WTC11 (cell line): ENCODE results near the gene KDF1. TPM values are rescaled to one million over a fixed set of nuclear protein-coding genes. Genes with fewer than 3 reads are reported as not detected.

Source experiments
- ATAC-seq: fragments of 200-7000 bp; cut with Tn5 transposase; 2 replicates; pipeline ENCODE4 v1.10.0; 2021; ENCODE audit warnings: mild to moderate bottlenecking, moderate library complexity
- CTCF ChIA-PET: fragments of 300-600 bp; sonication (Branson Sonifier 250); formaldehyde crosslinking; loops from one replicate; lab custom pipeline; 2021; ENCODE audit warnings: antibody characterized with exemption; lab: Charles Lee
- POLR2A ChIA-PET: fragments of 350-600 bp; sonication (Branson Sonifier 250); formaldehyde crosslinking; loops from one replicate; lab custom pipeline; 2021; ENCODE audit warnings: antibody characterized with exemption; lab: Charles Lee
- DNase-seq: peaks from one replicate; pipeline ENCODE4 v3.0.0; 2021; ENCODE audit warnings: low spot score
- H3K27ac Mint-ChIP-seq: 2 replicates; pipeline ENCODE4 v1.8.0; 2021; ENCODE audit warnings: mixed read lengths
- H3K27me3 Mint-ChIP-seq: 2 replicates; pipeline ENCODE4 v1.8.0; 2021; ENCODE audit warnings: low read depth, mild to moderate bottlenecking, moderate library complexity, mixed read lengths
- H3K36me3 Mint-ChIP-seq: 2 replicates; pipeline ENCODE4 v1.8.0; 2021; ENCODE audit warnings: mixed read lengths
- H3K4me1 Mint-ChIP-seq: 2 replicates; pipeline ENCODE4 v1.8.0; 2022; ENCODE audit warnings: mixed read lengths
- H3K4me3 Mint-ChIP-seq: 2 replicates; pipeline ENCODE4 v1.8.0; 2021; ENCODE audit warnings: mild to moderate bottlenecking, moderate library complexity, mixed read lengths
- H3K9me3 Mint-ChIP-seq: 2 replicates; pipeline ENCODE4 v1.8.0; 2021; ENCODE audit warnings: mixed read lengths
- CBFB ChIP-seq: sonication (generic); formaldehyde crosslinking; IDR thresholded peaks from 2 replicates; pipeline ENCODE4 v1.8.1; 2022; ENCODE audit warnings: mild to moderate bottlenecking, low read depth, missing genetic modification reagents
- CDX4 ChIP-seq: fragments of 250-450 bp; sonication (Bioruptor Pico); IDR thresholded peaks from 2 replicates; pipeline ENCODE4 v1.9.0; 2021; ENCODE audit warnings: moderate library complexity, mild to moderate bottlenecking, inconsistent platforms, borderline replicate concordance
- CREM ChIP-seq: sonication (generic); formaldehyde crosslinking; IDR thresholded peaks from 2 replicates; pipeline ENCODE4 v1.8.1; 2022; ENCODE audit warnings: mild to moderate bottlenecking, missing genetic modification reagents, moderate library complexity
- E2F1 ChIP-seq: sonication (generic); formaldehyde crosslinking; IDR thresholded peaks from 2 replicates; pipeline ENCODE4 v1.8.0; 2022; ENCODE audit warnings: mild to moderate bottlenecking, missing genetic modification reagents
- ELF4 ChIP-seq: sonication (generic); formaldehyde crosslinking; IDR thresholded peaks from 2 replicates; pipeline ENCODE4 v1.8.1; 2022; ENCODE audit warnings: low read depth, mild to moderate bottlenecking, moderate library complexity, missing genetic modification reagents
- EMX1 ChIP-seq: fragments of 250-450 bp; sonication (Bioruptor Pico); IDR thresholded peaks from 2 replicates; pipeline ENCODE4 v1.8.0; 2021; ENCODE audit warnings: mild to moderate bottlenecking
- ETV6 ChIP-seq: sonication (generic); formaldehyde crosslinking; IDR thresholded peaks from 2 replicates; pipeline ENCODE4 v1.8.1; 2022; ENCODE audit warnings: mild to moderate bottlenecking, missing genetic modification reagents
- FOXP1 ChIP-seq: sonication (generic); formaldehyde crosslinking; IDR thresholded peaks from 2 replicates; pipeline ENCODE4 v1.8.0; 2022; ENCODE audit warnings: missing genetic modification reagents, mild to moderate bottlenecking, moderate library complexity, borderline replicate concordance
- HMGA2 ChIP-seq: fragments of 250-450 bp; sonication (Bioruptor Pico); IDR thresholded peaks from 2 replicates; pipeline ENCODE4 v1.4.0; 2021; ENCODE audit warnings: mild to moderate bottlenecking, moderate library complexity
- HMGXB4 ChIP-seq: sonication (generic); formaldehyde crosslinking; IDR thresholded peaks from 2 replicates; pipeline ENCODE4 v1.8.1; 2023; ENCODE audit warnings: mild to moderate bottlenecking, moderate library complexity, missing genetic modification reagents
- JAZF1 ChIP-seq: fragments of 250-450 bp; sonication (Bioruptor Pico); IDR thresholded peaks from 2 replicates; pipeline ENCODE4 v1.9.0; 2021; ENCODE audit warnings: moderate library complexity, mild to moderate bottlenecking, inconsistent platforms
- MLX ChIP-seq: sonication (generic); formaldehyde crosslinking; IDR thresholded peaks from 2 replicates; pipeline ENCODE4 v1.8.1; 2023; ENCODE audit warnings: mild to moderate bottlenecking, missing genetic modification reagents, moderate library complexity
- MXD4 ChIP-seq: fragments of 250-450 bp; sonication (Bioruptor Pico); IDR thresholded peaks from 2 replicates; pipeline ENCODE4 v1.8.0; 2021; ENCODE audit warnings: mild to moderate bottlenecking, moderate library complexity, borderline replicate concordance
- MYBL2 ChIP-seq: sonication (generic); formaldehyde crosslinking; IDR thresholded peaks from 2 replicates; pipeline ENCODE4 v1.8.1; 2023; ENCODE audit warnings: mild to moderate bottlenecking, moderate library complexity, missing genetic modification reagents
- NFYB ChIP-seq: sonication (generic); formaldehyde crosslinking; conservative IDR thresholded peaks from 2 replicates; pipeline ENCODE4 v1.8.0; 2022; ENCODE audit warnings: low read depth, missing genetic modification reagents
- PRDM15 ChIP-seq: sonication (generic); formaldehyde crosslinking; IDR thresholded peaks from 2 replicates; pipeline ENCODE4 v1.8.0; 2022; ENCODE audit warnings: missing genetic modification reagents
- SMAD3 ChIP-seq: sonication (generic); formaldehyde crosslinking; IDR thresholded peaks from 2 replicates; pipeline ENCODE4 v1.8.0; 2022; ENCODE audit warnings: missing genetic modification reagents, mild to moderate bottlenecking, borderline replicate concordance
- SOX15 ChIP-seq: fragments of 250-450 bp; sonication (Bioruptor Pico); IDR thresholded peaks from 2 replicates; pipeline ENCODE4 v1.9.0; 2021; ENCODE audit warnings: mild to moderate bottlenecking
- ZNF317 ChIP-seq: sonication (generic); formaldehyde crosslinking; IDR thresholded peaks from 2 replicates; pipeline ENCODE4 v1.8.1; 2023; ENCODE audit warnings: low read depth, mild to moderate bottlenecking, moderate library complexity, missing genetic modification reagents, borderline replicate concordance
- total RNA-seq: library from RNA; stranded (reverse); gene quantifications from 3 replicates; pipeline ENCODE4 v1.2.3, GENCODE V29; 2021
- TF ChIP-seq, protein P1 (sequence below): sonication (generic); formaldehyde crosslinking; IDR thresholded peaks from 2 replicates; pipeline ENCODE4 v1.8.1; 2022; ENCODE audit warnings: low read depth, mild to moderate bottlenecking, moderate library complexity, missing genetic modification reagents, borderline replicate concordance
- TF ChIP-seq, protein P2 (sequence below): sonication (generic); formaldehyde crosslinking; IDR thresholded peaks from 2 replicates; pipeline ENCODE4 v1.8.1; 2023; ENCODE audit warnings: mild to moderate bottlenecking, missing genetic modification reagents, moderate library complexity

KDF1 gene
- total RNA-seq, 1 experiment from 2014 or later = 19.0 TPM

DNA sequence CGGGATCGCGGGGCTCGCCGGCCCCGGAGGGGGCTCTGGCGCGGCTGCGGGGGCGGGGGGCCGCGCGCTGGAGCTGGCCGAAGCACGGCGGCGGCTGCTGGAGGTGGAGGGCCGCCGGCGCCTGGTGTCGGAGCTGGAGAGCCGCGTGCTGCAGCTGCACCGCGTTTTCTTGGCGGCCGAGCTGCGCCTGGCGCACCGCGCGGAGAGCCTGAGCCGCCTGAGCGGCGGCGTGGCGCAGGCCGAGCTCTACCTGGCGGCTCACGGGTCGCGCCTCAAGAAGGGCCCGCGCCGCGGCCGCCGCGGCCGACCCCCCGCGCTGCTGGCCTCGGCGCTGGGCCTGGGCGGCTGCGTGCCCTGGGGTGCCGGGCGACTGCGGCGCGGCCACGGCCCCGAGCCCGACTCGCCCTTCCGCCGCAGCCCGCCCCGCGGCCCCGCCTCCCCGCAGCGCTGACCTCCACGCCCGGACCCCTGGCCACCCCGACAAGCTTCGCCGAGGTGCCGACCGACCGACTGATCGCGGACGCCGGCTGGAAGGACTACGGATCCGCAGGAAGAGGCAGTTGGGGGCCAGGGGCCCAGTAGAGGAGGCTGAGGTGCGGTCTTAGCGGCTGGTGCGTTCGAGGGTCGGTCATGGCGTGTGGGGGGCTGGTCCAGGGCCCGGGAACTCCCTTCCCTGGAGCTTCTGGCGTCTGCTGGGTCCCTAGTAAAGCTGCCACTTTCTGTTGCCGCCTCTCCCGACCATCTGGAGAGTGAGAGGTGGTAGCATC, 33.9 kb upstream of the KDF1 start:
- no peaks in the 10 kb centered on the region for H3K9me3 Mint-ChIP-seq
- ATAC-seq (no peak), DNase-seq (no peak)
- peaks cover 11% of the 10 kb centered on the region for H3K36me3 Mint-ChIP-seq
- CTCF ChIA-PET = interaction anchor here (0.7 to 9.2 kb wide), 13 partner anchors 10 to 115 kb away, joined by 3 to 190 read pairs (median 5); partner anchors contain the start of genes KDF1 and TENT5B
- H3K4me1 Mint-ChIP-seq = peaks cover 65% of the 10 kb centered on the region
- POLR2A ChIA-PET = interaction anchor here (0.9 to 3.2 kb wide), 13 partner anchors 10 to 240 kb away, joined by 3 to 43 read pairs (median 7); partner anchors contain the start of gene TENT5B
- no peak overlapping the region for H3K27ac Mint-ChIP-seq
- peaks cover 26% of the 10 kb centered on the region for H3K27me3 Mint-ChIP-seq
- H3K4me3 Mint-ChIP-seq = peak overlapping the region; percentile 81
- no peak for TF ChIP-seq CBFB (CRISPR knock-in tag)
- TF ChIP-seq ETV6 (CRISPR knock-in tag) = 0 out of 2 replicates have a peak, but pooled peaks have one; percentile 54
- TF ChIP-seq HMGXB4 (CRISPR knock-in tag) = 0 out of 2 replicates have a peak, but pooled peaks have one; percentile 36
- TF ChIP-seq FOXP1 = peak; percentile 40; the same call in 1 of the 2 replicates

DNA sequence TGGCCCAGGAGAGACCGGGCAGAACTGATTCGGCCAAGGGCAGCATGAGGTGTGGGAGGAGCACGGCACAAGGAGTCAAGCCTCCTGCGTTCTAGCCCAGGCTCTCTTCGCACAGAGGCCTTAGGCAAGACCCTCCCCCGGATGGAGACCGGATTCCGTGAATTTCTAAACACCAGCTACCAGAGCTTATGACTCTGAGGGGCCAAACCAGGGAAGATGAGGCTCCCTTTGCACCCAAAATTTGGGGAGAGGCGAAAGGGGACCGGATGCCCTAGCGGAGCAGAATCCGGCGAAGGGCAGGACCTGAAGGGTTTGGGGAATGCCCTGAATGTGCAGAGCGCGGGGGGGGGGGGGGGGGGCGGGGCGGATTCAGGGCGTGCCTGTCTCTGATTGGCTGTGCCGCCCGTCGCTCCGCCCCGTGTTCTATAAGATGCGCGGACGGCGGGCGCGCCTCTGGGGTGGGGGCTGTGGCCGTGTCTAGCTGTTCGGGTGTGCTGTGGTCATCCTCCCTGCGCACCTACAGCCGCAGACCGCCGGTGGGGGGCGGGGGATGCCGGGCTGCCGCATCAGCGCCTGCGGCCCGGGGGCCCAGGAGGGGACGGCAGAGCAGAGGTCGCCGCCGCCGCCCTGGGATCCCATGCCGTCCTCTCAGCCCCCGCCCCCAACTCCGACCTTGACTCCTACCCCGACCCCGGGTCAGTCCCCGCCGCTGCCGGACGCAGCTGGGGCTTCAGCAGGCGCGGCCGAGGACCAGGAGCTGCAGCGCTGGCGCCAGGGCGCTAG, 33.2 kb upstream of the KDF1 start, which contains the start of gene TRNP1:
TRNP1 (plus strand) TSS at position 456 of the 783 bp plus-strand sequence; CDS start at position 551, 95 bp downstream.
- Mint-ChIP-seq H3K36me3 (peaks cover 11% of the 10 kb centered on the region), H3K27ac (peak within 1 kb of the TSS; percentile 97), H3K9me3 (no peaks in the 10 kb centered on the region), H3K4me1 (peaks cover 57% of the 10 kb centered on the region), H3K27me3 (peaks cover 26% of the 10 kb centered on the region), H3K4me3 (peak within 1 kb of the TSS; percentile 81)
- peak; percentile 58 for ATAC-seq
- ChIA-PET POLR2A (interaction anchor here (0.7 to 3.2 kb wide), 13 partner anchors 11 to 301 kb away, joined by 3 to 43 read pairs (median 7); partner anchors contain the start of gene TENT5B), CTCF (interaction anchor here (0.6 to 9.2 kb wide), 13 partner anchors 11 to 233 kb away, joined by 3 to 190 read pairs (median 4); partner anchors contain the start of genes KDF1 and TENT5B)
- peak; percentile 86 for DNase-seq
- TF ChIP-seq EMX1 (CRISPR knock-in tag) = peak; percentile 90
- TF ChIP-seq ZNF317 = no peak; the same call in 1 of the 2 replicates
- no peak for TF ChIP-seq HMGA2
- TF ChIP-seq ELF4 (CRISPR knock-in tag) = no peak
- no peak for TF ChIP-seq MLX (CRISPR knock-in tag)
- TF ChIP-seq, protein P1, sequence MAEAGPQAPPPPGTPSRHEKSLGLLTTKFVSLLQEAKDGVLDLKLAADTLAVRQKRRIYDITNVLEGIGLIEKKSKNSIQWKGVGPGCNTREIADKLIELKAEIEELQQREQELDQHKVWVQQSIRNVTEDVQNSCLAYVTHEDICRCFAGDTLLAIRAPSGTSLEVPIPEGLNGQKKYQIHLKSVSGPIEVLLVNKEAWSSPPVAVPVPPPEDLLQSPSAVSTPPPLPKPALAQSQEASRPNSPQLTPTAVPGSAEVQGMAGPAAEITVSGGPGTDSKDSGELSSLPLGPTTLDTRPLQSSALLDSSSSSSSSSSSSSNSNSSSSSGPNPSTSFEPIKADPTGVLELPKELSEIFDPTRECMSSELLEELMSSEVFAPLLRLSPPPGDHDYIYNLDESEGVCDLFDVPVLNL (CRISPR knock-in tag) = no peak
- no peak for TF ChIP-seq MXD4 (CRISPR knock-in tag)
- TF ChIP-seq MYBL2 (CRISPR knock-in tag) = peak; percentile 71; the same call in 1 of the 2 replicates
- TF ChIP-seq SOX15 (CRISPR knock-in tag) = no peak
- TF ChIP-seq E2F1 (CRISPR knock-in tag) = peak; percentile 22; the same call in 1 of the 2 replicates
- TF ChIP-seq NFYB (CRISPR knock-in tag) = peak; percentile 54; the same call in 1 of the 2 replicates
- 0 out of 2 replicates have a peak, but pooled peaks have one; percentile 54 for TF ChIP-seq SMAD3 (CRISPR knock-in tag)
- no peak for TF ChIP-seq JAZF1
- TF ChIP-seq PRDM15 (CRISPR knock-in tag) = 0 out of 2 replicates have a peak, but pooled peaks have one; percentile 14
- no peak for TF ChIP-seq CDX4 (CRISPR knock-in tag)
- TF ChIP-seq CREM (CRISPR knock-in tag) = 0 out of 2 replicates have a peak, but pooled peaks have one; percentile 28
- TF ChIP-seq, protein P2, sequence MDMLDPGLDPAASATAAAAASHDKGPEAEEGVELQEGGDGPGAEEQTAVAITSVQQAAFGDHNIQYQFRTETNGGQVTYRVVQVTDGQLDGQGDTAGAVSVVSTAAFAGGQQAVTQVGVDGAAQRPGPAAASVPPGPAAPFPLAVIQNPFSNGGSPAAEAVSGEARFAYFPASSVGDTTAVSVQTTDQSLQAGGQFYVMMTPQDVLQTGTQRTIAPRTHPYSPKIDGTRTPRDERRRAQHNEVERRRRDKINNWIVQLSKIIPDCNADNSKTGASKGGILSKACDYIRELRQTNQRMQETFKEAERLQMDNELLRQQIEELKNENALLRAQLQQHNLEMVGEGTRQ (CRISPR knock-in tag) = peak; percentile 37
